K562 (cell line): ENCODE measurements around the gene CACNA1S. TPM values are rescaled to one million over a fixed set of nuclear protein-coding genes. Genes with fewer than 3 reads are reported as not detected.

ENCODE experiments used
- JUND ChIP-seq, 2 experiments: IDR thresholded peaks; 2 replicates in 1 of 2; 3 replicates in 1 of 2; pipeline ENCODE4 v1.6.1; 2011; ENCODE audit warnings: borderline replicate concordance in 2 of 2, low read depth in 2 of 2, low read length in 2 of 2, improper control_type of control experiment in 1 of 2, missing biosample characterization in 1 of 2, missing genetic modification characterization in 1 of 2, missing genetic modification reagents in 1 of 2
- SFPQ ChIP-seq: fragments of 200-400 bp; formaldehyde crosslinking; IDR thresholded peaks from 2 replicates; pipeline ENCODE4 v1.6.1; 2017; ENCODE audit warnings: mild to moderate bottlenecking, low read depth, low read length, moderate library complexity
- ZBTB5 ChIP-seq: fragments of 450-650 bp; IDR thresholded peaks from 2 replicates; pipeline ENCODE4 v1.6.1; 2017; ENCODE audit warnings: antibody characterized with exemption
- ZBTB9 ChIP-seq: fragments of 450-650 bp; formaldehyde crosslinking; IDR thresholded peaks from 2 replicates; pipeline ENCODE4 v1.4.0; 2020; ENCODE audit warnings: mild to moderate bottlenecking, moderate library complexity
- ZNF347 ChIP-seq: fragments of 450-650 bp; formaldehyde crosslinking; IDR thresholded peaks from 2 replicates; pipeline ENCODE4 v1.4.0; 2020; ENCODE audit warnings: low read depth, mild to moderate bottlenecking, moderate library complexity
- polyA plus RNA-seq, 8 experiments: library from polyadenylated mRNA; depleted of rRNA in 4 of 8; stranded (reverse) in 5 of 8; unstranded in 3 of 8; fragments of >200 nt; fragmentation: Nextera tagmentation in 2 of 8; fragmentation: Illumina TruSeq in 1 of 8; extraction: Ambion mirVana in 2 of 8; extraction: Trizol in 1 of 8; gene quantifications; 2 replicates each; pipeline versions ENCODE4 v1.2.1 to v1.2.3, GENCODE V29; 2011 to 2014; ENCODE audit warnings: inconsistent platforms in 1 of 8, missing spikeins in 1 of 8
- total RNA-seq, 7 experiments: library from RNA; depleted of rRNA in 6 of 7; stranded (reverse); fragments of >200 nt in 6 of 7; fragmentation: Illumina TruSeq in 2 of 7; extraction: Trizol in 2 of 7; gene quantifications; 2 replicates each; pipeline versions ENCODE4 v1.2.1 to v1.2.3, GENCODE V29; 2011 to 2021; ENCODE audit warnings: low replicate concordance in 1 of 7

Gene CACNA1S
- total and polyA plus RNA-seq, 9 of the 15 experiments (the other 6 are each of a cell fraction or from before 2014, with no cell fraction given): not detected

- TF ChIP-seq SFPQ (no peak), ZBTB5 (no peak), JUND (IDR thresholded peaks at IDR 0.05; ENCODE audit: borderline replicate concordance, low read depth, low read length) (peak; percentile 63; the same call in 1 of the 2 replicates), JUND (tag; IDR thresholded peaks at IDR 0.05; ENCODE audit: borderline replicate concordance, low read depth, low read length) (peak; percentile 64; the same call in 1 of the 3 replicates), ZNF347 (CRISPR knock-in tag) (no peak), ZBTB9 (CRISPR knock-in tag) (no peak)
Observed at GRCh38 chr1:201015551-201016091, 96.6 kb downstream of the CACNA1S start (continued).
